Placental epithelial cell (primary cell): Measurements from ENCODE around the gene IVL. TPM values are rescaled to one million over a fixed set of nuclear protein-coding genes. Genes with fewer than 3 reads are reported as not detected.

Experiments used
- total RNA-seq: library from RNA; depleted of rRNA; stranded (reverse); fragments of >200 nt; gene quantifications from 2 replicates; pipeline ENCODE4 v1.2.3, GENCODE V29; 2012

Gene IVL, protein sequence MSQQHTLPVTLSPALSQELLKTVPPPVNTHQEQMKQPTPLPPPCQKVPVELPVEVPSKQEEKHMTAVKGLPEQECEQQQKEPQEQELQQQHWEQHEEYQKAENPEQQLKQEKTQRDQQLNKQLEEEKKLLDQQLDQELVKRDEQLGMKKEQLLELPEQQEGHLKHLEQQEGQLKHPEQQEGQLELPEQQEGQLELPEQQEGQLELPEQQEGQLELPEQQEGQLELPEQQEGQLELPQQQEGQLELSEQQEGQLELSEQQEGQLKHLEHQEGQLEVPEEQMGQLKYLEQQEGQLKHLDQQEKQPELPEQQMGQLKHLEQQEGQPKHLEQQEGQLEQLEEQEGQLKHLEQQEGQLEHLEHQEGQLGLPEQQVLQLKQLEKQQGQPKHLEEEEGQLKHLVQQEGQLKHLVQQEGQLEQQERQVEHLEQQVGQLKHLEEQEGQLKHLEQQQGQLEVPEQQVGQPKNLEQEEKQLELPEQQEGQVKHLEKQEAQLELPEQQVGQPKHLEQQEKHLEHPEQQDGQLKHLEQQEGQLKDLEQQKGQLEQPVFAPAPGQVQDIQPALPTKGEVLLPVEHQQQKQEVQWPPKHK
- 0.54 and 0.79 TPM in 2 replicates for total RNA-seq

DNA sequence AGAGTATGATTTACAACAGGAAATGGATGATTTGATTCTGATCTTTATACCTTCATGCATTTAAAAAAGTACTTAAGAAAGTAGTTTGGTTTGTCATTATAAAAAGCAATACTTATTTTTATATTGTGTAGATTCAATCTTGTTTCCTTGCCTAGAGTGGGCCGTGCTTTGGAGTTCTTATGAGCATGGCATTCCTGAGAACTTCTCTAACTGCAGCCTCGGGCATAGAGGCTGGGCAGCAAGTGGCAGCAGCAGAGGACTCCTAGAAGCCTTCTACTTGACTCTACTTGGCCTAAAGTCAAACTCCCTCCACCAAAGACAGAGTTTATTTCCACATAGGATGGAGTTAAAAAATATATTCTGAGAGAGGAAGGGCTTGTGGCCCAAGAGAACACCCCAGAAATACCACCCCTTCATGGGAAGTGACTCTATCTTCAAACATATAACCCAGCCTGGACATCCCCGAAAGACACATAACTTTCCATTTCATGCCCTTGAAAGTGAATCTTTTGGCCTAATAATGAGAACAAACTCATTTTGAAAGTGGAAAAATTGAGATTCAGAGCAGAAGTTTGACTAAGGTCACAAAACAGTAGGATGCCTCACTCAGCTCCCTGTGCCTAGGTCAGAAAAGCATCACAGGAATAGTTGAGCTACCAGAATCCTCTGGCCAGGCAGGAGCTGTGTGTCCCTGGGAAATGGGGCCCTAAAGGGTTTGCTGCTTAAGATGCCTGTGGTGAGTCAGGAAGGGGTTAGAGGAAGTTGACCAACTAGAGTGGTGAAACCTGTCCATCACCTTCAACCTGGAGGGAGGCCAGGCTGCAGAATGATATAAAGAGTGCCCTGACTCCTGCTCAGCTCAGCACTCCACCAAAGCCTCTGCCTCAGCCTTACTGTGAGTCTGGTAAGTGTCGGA lies at the start of gene IVL:
TSS of gene IVL (plus strand) at position 861 of the 916 bp plus-strand sequence. CDS start 1,252 bp downstream, outside the sequence.

DNA sequence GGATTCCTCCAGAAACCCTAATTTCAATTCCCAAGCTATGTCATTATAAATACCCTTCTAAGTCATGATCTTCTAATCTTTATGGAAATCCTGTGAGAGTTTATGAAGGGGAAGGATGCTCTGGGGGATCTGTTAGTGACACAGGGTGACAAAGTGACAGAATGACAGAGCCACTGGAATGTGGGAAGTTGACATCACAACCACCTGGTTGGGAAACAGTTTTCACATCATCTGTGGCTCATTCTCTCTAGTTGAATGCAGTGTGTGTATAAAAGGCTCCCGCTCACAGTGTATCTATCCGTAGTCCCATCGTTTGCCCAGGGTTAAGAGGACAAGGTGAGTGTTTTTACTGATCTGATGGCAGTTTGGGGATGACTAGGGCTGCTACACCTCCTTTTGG lies 48.6 kb upstream of the IVL start, which contains the start of gene LCE7A:
TSS of gene LCE7A (plus strand) at position 301 of the 400 bp plus-strand sequence. CDS start 702 bp downstream, outside the sequence.

DNA sequence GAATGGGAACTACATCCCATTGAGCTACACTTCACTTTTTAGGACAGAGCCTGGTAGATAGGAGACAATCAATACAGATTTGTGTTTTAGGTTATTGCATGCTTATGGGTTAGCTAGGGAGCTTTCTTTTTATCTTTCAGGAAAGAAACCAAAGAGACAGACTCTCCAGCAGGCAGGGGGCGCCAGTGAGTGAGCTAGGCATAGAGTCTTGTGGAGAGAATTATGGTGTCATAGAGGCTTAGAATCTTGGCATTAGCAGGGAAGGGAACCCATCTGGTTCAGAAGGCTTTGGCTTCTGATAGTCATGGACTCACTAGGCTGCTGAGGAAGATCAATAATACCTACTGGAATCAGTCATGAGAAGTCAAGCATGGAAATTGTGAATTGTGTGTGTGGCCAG lies 30.3 kb upstream of the IVL start, which contains the start of gene SMCP:
TSS of gene SMCP (plus strand) at position 281 of the 400 bp plus-strand sequence. CDS start 6,101 bp downstream, outside the sequence.

DNA sequence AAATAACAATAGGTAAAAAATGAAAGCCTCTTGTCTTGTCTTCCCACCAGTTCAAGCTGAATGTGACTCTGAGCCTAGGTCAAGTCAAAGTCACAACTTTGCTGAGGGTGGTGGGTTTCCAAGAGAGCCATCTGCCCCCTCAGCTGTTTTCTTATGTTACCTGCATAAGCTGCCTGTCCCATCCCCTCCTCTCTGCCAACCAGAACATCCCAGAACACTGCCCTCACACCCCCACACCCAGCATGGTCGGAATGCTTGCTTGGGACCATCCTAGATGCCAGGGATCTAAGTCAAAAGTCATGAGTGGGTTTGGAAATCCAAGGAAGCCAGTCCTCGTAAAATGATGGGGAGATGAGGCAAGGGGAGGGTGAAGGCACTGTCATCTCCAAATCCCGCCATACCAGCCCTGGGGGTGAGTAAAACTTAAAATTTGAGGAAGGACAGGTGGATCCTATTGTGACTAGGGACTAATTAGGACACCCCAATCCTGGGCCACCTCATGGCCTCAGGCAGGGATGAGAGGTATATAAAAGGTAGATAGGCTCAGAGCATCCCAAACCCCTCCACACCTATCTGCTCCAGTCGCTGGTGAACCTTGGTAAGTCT lies 38.4 kb downstream of the IVL start, which contains the start of gene SPRR5:
TSS of gene SPRR5 (plus strand) at position 556 of the 606 bp plus-strand sequence. CDS start 1,349 bp downstream, outside the sequence.

Other genes starting within 250 kb of the IVL start
- gene LCE2D, start 245.2 kb upstream of the IVL start, total RNA-seq, result not detected in 2 replicates
- not detected in 2 replicates for gene LCE2C, start 233.3 kb upstream of the IVL start, total RNA-seq
- gene LCE2B, start 222.4 kb upstream of the IVL start, total RNA-seq, result not detected in 2 replicates
- gene LCE2A, start 210.2 kb upstream of the IVL start, total RNA-seq, result 0.79 TPM in 1 of 2 replicates, not detected in the other
- gene LCE4A, start 200.4 kb upstream of the IVL start, total RNA-seq, result not detected in 2 replicates
- gene KPRP, start 150.5 kb upstream of the IVL start, total RNA-seq, result not detected in 2 replicates
- not detected in 2 replicates for gene LCE1F, start 133.4 kb upstream of the IVL start, total RNA-seq
- not detected in 2 replicates for gene LCE1E, start 122.3 kb upstream of the IVL start, total RNA-seq
- not detected in 2 replicates for gene LCE1D, start 111.8 kb upstream of the IVL start, total RNA-seq
- gene LCE1C, start 101.9 kb upstream of the IVL start, total RNA-seq, result not detected in 2 replicates
- not detected in 2 replicates for gene LCE1B, start 96.6 kb upstream of the IVL start, total RNA-seq
- gene LCE1A, start 81.1 kb upstream of the IVL start, total RNA-seq, result not detected in 2 replicates
- not detected in 2 replicates for gene LCE6A, start 65.7 kb upstream of the IVL start, total RNA-seq
- not detected in 2 replicates for gene LCE7A, start 48.5 kb upstream of the IVL start, total RNA-seq
- gene SMCP, start 30.2 kb upstream of the IVL start, total RNA-seq, result not detected in 2 replicates
- gene SPRR5, start 38.7 kb downstream of the IVL start, total RNA-seq, result not detected in 2 replicates
- gene SPRR4, start 62.1 kb downstream of the IVL start, total RNA-seq, result not detected in 2 replicates
- not detected in 2 replicates for gene SPRR1A, start 75.5 kb downstream of the IVL start, total RNA-seq
- 1.2 and 1.6 TPM in 2 replicates for gene SPRR3, start 93.2 kb downstream of the IVL start, total RNA-seq
- not detected in 2 replicates for gene SPRR1B, start 122.7 kb downstream of the IVL start, total RNA-seq
- not detected in 2 replicates for gene SPRR2D, start 132.6 kb downstream of the IVL start, total RNA-seq
- not detected in 2 replicates for gene SPRR2A, start 149.0 kb downstream of the IVL start, total RNA-seq
- not detected in 2 replicates for gene SPRR2B, start 163.1 kb downstream of the IVL start, total RNA-seq
- not detected in 2 replicates for gene SPRR2E, start 186.0 kb downstream of the IVL start, total RNA-seq
- gene SPRR2F, start 205.0 kb downstream of the IVL start, total RNA-seq, result not detected in 2 replicates
- gene SPRR2G, start 242.3 kb downstream of the IVL start, total RNA-seq, result not detected in 2 replicates